Epithelial cell of esophagus (primary cell): Measurements from ENCODE around the gene MRC2.

ENCODE experiments used
- DNase-seq: peaks from one replicate; pipeline ENCODE4 v3.0.0; 2010; ENCODE audit warnings: low read depth
- H3K4me3 ChIP-seq: 2 replicates; pipeline ENCODE4 v1.5.1; 2011; ENCODE audit warnings: mild to moderate bottlenecking, low read length, control low read depth
- TF ChIP-seq, protein P1 (sequence below): IDR thresholded peaks from 2 replicates; pipeline ENCODE4 v1.5.1; 2011; ENCODE audit warnings: low read depth, mild to moderate bottlenecking, low read length, control low read depth, inconsistent platforms; ENCODE audit not compliant: insufficient read depth; ENCODE audit errors: missing control alignments

Gene MRC2

DNA sequence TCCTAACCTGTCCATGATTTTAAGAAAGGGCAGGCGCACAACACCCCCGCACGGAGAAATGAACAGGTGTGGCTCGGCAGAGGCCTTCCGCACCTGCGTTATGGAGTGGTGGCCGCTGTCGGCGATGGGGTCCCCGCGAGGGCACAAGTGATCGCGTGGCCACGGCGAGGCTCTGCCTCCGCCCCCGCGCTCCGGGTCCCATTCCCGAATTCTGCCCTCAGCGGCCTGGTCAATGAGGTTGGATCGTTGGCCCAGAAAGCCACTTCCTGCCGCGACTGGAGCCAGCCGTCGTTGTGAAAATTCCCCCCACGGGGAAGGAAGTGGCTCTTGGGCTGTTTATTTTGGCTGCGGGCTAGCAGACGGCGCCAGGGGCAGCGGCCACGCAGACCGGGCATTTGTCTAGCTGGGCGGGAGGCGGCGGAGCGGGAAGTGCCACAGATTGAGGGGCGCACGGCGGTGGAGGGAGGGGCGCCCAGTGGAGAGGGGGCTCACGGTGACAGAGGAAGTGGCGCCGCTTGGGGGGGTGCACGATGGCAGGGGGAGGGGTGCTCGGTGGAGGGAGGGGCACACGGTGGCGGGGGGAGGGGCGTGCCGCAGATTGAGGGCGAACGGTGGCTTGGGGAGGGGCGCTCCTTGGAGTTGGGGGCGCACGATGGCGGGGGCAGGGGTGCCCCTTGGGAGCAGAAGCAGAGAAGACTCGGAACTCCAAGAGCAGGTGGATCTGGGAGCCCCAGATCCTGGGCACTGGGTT is 25.0 kb downstream of the MRC2 start:
- TF ChIP-seq, protein P1, sequence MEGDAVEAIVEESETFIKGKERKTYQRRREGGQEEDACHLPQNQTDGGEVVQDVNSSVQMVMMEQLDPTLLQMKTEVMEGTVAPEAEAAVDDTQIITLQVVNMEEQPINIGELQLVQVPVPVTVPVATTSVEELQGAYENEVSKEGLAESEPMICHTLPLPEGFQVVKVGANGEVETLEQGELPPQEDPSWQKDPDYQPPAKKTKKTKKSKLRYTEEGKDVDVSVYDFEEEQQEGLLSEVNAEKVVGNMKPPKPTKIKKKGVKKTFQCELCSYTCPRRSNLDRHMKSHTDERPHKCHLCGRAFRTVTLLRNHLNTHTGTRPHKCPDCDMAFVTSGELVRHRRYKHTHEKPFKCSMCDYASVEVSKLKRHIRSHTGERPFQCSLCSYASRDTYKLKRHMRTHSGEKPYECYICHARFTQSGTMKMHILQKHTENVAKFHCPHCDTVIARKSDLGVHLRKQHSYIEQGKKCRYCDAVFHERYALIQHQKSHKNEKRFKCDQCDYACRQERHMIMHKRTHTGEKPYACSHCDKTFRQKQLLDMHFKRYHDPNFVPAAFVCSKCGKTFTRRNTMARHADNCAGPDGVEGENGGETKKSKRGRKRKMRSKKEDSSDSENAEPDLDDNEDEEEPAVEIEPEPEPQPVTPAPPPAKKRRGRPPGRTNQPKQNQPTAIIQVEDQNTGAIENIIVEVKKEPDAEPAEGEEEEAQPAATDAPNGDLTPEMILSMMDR: no peak
- DNase-seq: peak; percentile 29
- H3K4me3 ChIP-seq: peak overlapping the region; percentile 43

DNA sequence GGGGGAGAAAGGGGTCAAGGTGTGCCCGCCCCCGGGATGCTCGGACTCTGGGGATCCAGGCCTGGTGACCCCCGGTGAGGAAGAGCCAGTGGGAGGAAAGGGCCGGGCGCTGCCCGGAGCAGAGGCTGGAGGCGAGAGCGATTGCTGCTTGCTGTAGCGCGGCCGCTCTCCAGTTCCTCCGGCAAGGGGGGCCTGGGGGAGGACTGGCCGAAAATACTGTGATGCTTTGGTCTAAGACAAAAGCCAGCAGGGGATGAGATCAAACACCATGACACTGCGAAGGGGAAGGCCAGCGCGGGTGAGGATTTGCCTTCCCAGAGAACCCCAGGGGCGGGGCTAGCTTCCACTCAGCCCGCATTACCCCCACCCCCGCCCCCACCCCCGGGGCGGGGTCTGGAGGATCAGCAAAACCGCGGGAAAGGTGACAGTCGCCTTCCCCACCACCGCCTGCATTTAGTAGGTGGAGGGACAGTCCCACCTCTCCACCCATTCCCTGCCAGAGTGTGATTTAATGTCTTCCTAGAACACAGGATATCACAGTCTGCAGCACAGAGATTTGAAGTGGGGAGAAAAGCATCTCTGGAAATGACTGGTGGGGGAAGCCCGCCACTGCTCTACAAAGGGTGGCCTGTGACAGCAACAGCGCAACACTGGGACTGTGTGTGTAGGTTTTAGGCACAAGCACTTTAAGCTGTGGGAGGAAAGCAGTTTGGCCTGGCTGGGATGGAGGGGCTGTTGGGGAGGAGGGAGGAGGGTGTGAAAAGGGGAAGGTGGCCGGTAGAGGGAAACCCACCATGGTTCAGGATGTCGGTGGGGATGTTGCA is 25.7 kb downstream of the MRC2 start:
- TF ChIP-seq, protein P1: no peak
- no peak for DNase-seq
- H3K4me3 ChIP-seq: peak overlapping the region; percentile 43

DNA sequence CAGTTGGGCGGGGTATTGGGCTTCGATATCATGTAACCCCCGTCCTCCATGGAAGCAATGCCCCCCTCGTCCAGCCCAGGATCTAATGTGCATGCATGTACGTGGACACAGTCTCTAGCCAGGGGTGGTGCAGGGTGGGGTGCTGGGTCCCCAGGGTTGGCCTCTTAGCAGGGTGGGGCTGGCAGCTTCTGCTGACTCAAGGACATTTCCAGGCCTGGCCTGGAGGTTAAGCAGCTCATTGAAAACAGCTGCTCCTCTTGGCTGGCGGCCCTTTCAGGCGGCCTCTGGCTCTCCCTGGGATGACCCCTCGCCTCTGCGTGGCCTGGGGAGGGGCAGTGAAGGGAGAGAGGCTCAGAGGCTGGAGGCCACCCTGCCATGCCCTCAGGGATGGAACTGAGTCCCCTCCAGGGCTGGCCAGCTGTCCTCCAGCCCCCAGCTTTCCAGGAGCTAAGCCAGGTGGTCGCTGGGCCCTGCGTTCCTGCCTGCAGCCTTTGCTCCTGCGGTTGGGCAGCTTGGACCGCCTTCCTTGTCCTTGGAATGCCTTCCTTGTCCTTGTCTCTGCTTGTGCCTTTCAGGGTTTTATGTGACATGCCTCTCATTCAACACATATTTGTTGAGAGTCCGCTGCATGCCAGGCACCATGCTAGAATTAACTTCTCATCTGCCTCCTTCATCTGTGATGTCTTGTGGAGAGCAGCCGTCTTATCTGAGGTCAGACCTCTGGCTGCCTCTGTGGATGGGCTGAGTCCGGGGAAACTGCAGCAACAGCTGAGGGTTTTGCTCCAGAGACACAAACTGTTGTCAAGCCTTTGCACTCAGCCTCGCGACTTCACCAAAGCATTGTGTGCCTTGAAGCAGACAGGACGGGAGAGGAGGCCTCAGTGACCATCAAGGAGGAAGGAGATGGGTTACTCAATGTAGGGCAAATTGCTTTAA is 26.6 kb downstream of the MRC2 start:
- no peak overlapping the region for H3K4me3 ChIP-seq
- no peak for DNase-seq
- TF ChIP-seq, protein P1: no peak

DNA sequence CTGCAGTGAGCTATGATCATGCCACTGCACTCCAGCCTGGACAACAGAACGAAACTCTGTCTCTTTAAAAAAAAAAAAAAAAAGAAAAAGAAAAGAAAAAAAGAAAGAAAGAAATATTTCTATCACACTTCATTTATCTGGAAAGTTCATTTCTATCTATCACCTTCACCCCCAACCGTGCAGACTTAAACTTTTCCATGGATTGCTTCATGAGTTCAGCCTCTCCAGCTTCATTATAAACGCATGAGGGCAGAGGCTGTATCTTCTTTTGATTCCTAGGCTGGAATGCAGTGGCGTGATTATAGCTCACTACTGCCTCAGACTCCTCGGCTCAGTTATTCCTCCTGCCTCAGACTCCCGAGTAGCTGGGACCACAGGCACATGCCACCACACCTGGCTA is 28.2 kb downstream of the MRC2 start:
- TF ChIP-seq, protein P1: no peak
- no peak for DNase-seq

DNA sequence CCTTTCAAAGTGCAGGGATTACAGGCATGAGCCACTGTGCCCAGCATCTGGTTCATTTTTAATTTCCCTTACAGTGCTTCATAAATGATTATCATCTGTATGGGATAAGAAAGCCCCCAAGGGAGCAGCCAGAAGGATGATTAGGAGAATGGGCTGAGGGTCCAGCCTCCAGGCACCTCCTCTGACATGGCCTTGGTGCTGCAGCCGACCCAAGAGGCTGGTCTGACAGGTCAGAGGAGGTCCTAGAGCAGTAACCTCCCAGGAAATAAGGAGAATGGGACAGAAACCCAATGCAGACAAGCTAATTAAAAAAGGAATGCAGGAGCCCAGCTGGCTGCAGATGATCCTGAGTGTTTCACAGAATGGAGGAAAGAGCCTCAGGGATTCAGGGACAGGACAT is 29.0 kb downstream of the MRC2 start:
- TF ChIP-seq, protein P1: no peak
- DNase-seq: no peak
- no peak overlapping the region for H3K4me3 ChIP-seq

More for the DNA sequence above, 28.2 kb downstream of the MRC2 start:
- H3K4me3 ChIP-seq: no peak overlapping the region

DNA sequence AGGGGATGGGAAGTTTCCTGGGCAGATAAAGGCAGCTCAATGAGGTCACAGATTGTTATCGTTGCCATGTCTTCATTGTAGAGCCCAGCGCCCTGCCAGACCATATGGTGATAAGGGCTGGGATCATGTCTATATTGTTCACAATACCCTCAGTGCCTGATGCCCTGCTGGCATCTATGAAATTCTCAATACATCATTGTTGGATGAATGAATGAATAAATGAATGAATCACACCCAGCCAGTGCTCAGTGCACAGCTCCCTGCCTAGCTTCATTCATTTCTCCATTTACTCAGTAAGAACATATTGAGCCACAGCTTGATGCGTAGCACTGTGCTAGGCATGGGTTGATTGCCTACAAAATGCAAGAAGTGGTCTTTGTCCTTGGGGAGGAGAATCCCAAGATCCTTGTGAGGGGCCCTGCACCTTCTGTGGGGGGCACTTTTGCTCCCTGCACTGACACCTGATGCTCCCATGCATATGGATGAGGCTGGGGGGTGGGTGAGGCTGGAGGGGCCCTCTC is 29.7 kb downstream of the MRC2 start:
- no peak for DNase-seq
- TF ChIP-seq, protein P1: no peak
- H3K4me3 ChIP-seq: no peak overlapping the region
